ENCODE results near the gene CDC6. TPM values are rescaled to one million over a fixed set of nuclear protein-coding genes. Genes with fewer than 3 reads are reported as not detected.
A peak's percentile ranks its signal among the peaks of the same experiment; 100 is the strongest.

Gene CDC6
- total RNA-seq, 6 donors from 2014 or later: 1.1 to 5.1 (median 2.3) TPM

DNA sequence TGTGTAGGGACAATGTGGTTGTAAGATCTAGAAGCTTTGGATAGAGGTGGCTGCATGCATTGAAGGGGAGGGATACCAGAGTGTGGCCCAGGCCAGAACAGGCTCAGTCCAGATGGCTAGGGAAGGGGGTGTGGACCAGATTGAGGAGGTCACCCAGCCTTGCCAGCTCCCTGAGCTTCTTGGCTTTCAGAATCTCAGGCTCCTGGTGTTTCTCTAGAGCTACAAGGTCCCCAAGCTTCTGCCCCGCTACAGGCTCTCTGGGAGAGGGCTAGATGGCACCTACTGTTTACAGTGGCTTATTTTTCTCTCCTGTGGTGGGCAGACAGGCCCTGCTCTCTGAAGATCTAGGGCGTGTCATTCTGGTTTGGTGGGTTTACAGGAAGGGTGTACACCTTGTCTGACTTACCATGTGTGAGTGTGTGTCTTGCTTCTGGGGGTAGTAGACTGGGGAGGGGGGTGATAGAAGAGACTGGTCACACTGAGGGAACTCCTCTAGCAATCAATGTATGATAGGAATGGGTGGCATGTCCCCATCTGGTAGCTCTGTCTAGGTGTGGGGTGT lies 22.4 kb downstream of the CDC6 start:
- Histone ChIP-seq H3K4me3 (peak overlapping the region in 3 of 4 donors; percentile 39 to 53 (median 46)), H3K36me3 (no peaks in the 10 kb centered on the region), H3K4me1 (peaks cover 85 to 92% (median 90%) of the 10 kb centered on the region in 4 donors), H3K27ac (peak overlapping the region; percentile 69 to 89 (median 81)), H3K9me3 (no peaks in the 10 kb centered on the region), H3K27me3 (no peaks in the 10 kb centered on the region)
- no peak for TF ChIP-seq POLR2AphosphoS5 (IDR thresholded peaks at IDR 0.05)
- TF ChIP-seq, protein P1, sequence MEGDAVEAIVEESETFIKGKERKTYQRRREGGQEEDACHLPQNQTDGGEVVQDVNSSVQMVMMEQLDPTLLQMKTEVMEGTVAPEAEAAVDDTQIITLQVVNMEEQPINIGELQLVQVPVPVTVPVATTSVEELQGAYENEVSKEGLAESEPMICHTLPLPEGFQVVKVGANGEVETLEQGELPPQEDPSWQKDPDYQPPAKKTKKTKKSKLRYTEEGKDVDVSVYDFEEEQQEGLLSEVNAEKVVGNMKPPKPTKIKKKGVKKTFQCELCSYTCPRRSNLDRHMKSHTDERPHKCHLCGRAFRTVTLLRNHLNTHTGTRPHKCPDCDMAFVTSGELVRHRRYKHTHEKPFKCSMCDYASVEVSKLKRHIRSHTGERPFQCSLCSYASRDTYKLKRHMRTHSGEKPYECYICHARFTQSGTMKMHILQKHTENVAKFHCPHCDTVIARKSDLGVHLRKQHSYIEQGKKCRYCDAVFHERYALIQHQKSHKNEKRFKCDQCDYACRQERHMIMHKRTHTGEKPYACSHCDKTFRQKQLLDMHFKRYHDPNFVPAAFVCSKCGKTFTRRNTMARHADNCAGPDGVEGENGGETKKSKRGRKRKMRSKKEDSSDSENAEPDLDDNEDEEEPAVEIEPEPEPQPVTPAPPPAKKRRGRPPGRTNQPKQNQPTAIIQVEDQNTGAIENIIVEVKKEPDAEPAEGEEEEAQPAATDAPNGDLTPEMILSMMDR (IDR thresholded peaks at IDR 0.05): no peak
- TF ChIP-seq EP300 (IDR thresholded peaks at IDR 0.05): no peak
- TF ChIP-seq POLR2A (IDR thresholded peaks at IDR 0.05): no peak
- DNase-seq (no peak), ATAC-seq (ENCODE audit: low FRiP score in 2 of 2) (peak in 1 of 2 donors; percentile 54)
- WGBS, 2 donors: 61% methylated on average over 2 of the region's 2 CpGs; no CpG with 5 or more reads in 1 of the 2 donors

DNA sequence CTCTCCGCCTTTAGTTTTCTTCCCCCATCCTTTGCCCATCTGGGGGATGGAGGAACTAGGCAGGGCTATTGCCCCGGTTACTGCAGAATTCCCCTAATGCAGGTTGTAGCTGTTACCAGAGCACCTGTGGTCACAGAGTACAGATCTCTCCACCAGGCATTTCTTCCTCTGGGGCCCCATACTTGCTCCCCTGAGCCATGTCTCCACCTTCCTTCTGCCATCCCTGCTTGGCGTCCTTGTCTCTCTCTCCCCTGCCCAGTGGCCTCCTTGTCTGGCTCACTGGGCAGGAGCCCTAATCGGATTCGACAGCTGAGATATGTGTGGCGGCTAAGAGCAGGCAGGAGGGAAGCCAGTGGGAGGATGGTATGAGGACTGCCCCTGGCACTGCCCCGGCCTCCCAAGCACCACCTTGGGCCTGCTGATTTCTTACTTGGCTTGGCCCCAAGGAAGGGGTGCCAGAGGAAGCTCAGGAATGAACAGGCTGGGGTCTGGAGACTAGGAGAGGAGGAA lies 23.3 kb downstream of the CDC6 start:
- ATAC-seq (ENCODE audit: low FRiP score in 2 of 2) (no peak), DNase-seq (no peak)
- Histone ChIP-seq H3K4me1 (peaks cover 94 to 100% (median 99%) of the 10 kb centered on the region in 4 donors), H3K27ac (peak overlapping the region; percentile 69 to 89 (median 81)), H3K36me3 (no peaks in the 10 kb centered on the region), H3K4me3 (no peak overlapping the region), H3K27me3 (no peaks in the 10 kb centered on the region), H3K9me3 (no peaks in the 10 kb centered on the region)
- TF ChIP-seq POLR2A (IDR thresholded peaks at IDR 0.05) (no peak), POLR2AphosphoS5 (IDR thresholded peaks at IDR 0.05) (no peak), EP300 (IDR thresholded peaks at IDR 0.05) (no peak)
- TF ChIP-seq, protein P1 (IDR thresholded peaks at IDR 0.05): no peak
- 54 to 70% methylated on average over 4 to 7 of the region's 7 CpGs for WGBS, 2 donors

DNA sequence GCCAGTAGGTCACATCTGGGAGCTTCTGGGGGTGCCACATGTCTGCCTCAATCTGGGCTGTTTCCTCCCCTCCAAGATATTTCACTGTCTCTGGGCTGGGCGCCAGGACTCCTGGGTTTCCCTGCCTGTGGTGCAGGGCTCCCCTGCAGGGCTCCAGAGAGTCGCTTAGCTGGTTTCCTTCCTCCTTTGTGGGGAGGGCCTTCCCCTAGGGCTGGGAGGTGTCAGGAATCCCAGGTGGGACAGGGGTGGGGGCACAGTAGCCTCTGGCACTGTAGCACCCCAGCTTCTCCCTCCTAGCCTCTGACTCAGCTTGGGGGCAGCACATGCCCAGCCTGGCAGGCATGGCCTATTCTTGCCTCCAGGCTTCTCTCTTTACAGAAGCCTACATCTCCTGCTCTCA lies 23.9 kb downstream of the CDC6 start:
- ATAC-seq (ENCODE audit: low FRiP score in 2 of 2) (no peak), DNase-seq (peak in 1 of 2 donors; percentile 78)
- Histone ChIP-seq H3K27me3 (no peaks in the 10 kb centered on the region), H3K4me3 (no peak overlapping the region), H3K4me1 (peaks cover 96 to 100% (median 99%) of the 10 kb centered on the region in 4 donors), H3K27ac (peak overlapping the region; percentile 69 to 89 (median 81)), H3K36me3 (no peaks in the 10 kb centered on the region), H3K9me3 (no peaks in the 10 kb centered on the region)
- TF ChIP-seq POLR2AphosphoS5 (IDR thresholded peaks at IDR 0.05): no peak
- TF ChIP-seq, protein P1 (IDR thresholded peaks at IDR 0.05): no peak
- no peak for TF ChIP-seq EP300 (IDR thresholded peaks at IDR 0.05)
- no peak for TF ChIP-seq POLR2A (IDR thresholded peaks at IDR 0.05)
- 27% methylated on average over 2 of the region's 2 CpGs; no CpG with 5 or more reads in 1 of the 2 donors for WGBS, 2 donors

DNA sequence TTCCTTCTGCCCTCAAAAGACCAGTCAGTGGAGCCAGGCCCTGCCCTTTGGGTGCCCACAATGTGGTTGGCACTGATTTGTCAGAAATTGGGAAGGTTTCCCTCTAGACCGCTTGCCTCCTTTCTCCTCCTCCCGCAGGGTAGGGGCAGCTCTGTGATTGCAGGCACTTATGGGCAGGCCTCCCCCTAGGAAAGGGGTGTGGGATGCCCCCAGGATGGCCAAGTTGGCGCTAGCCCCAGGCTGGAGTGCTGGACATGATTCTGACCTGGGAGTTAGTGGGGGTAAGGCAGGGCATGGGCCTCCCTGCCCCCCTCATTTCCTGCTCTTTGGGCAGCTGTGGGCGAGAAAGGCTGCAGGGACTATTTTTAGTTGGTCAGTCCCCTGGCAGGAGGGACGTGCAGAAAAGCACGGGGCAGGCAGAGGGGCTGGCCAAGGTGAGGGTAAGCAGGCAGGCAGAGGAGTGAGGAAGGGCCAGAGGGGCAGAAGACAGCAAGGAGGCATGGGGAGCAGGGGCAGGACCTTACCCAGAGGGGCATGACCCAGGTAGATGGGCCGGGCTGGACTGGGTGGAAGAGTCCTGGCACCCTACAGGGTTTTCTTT lies 24.6 kb downstream of the CDC6 start:
- Histone ChIP-seq H3K27me3 (no peaks in the 10 kb centered on the region), H3K4me1 (peaks cover 96 to 100% (median 99%) of the 10 kb centered on the region in 4 donors), H3K9me3 (no peaks in the 10 kb centered on the region), H3K36me3 (no peaks in the 10 kb centered on the region), H3K4me3 (no peak overlapping the region), H3K27ac (peak overlapping the region; percentile 69 to 89 (median 81))
- no peak for ATAC-seq (ENCODE audit: low FRiP score in 2 of 2)
- 17 to 20% methylated on average over 5 to 7 of the region's 7 CpGs for WGBS, 2 donors
- DNase-seq: no peak
- TF ChIP-seq POLR2A (IDR thresholded peaks at IDR 0.05) (no peak), EP300 (IDR thresholded peaks at IDR 0.05) (no peak), POLR2AphosphoS5 (IDR thresholded peaks at IDR 0.05) (no peak)
- TF ChIP-seq, protein P1 (IDR thresholded peaks at IDR 0.05): no peak
